Mucosa of descending colon (tissue), 3 donors: ENCODE measurements around the gene LSP1. TPM values are rescaled to one million over a fixed set of nuclear protein-coding genes. Genes with fewer than 3 reads are reported as not detected.
A peak's percentile ranks its signal among the peaks of the same experiment; 100 is the strongest.

Experiments used
- ATAC-seq: fragments of 200-7000 bp; cut with Tn5 transposase; one replicate; pipeline ENCODE4 v1.9.1; 2020; ENCODE audit warnings: mild to moderate bottlenecking, moderate library complexity
- DNase-seq, 3 donors: peaks; one replicate each; pipeline ENCODE4 v3.0.0-alpha.2; 2020
- H3K36me3 ChIP-seq: fragments of 200-600 bp; one replicate; pipeline ENCODE4 v1.8.0; 2021; ENCODE audit warnings: low read depth, mild to moderate bottlenecking
- H3K4me1 ChIP-seq: fragments of 200-600 bp; one replicate; pipeline ENCODE4 v1.8.0; 2021; ENCODE audit warnings: low read depth, mild to moderate bottlenecking
- H3K4me3 ChIP-seq: fragments of 200-600 bp; one replicate; pipeline ENCODE4 v1.8.0; 2021; ENCODE audit warnings: mild to moderate bottlenecking
- H3K9me3 ChIP-seq: fragments of 200-600 bp; one replicate; pipeline ENCODE4 v1.8.0; 2021; ENCODE audit warnings: mild to moderate bottlenecking
- intact Hi-C, 2 donors: fragments of 100-400 bp; cut with DNase I in 1 of 2; cut with micrococcal nuclease in 1 of 2; formaldehyde crosslinking; loops; one replicate each; pipeline versions ENCODE4 v1.11.0 to v1.11.1; 2022; cut with DNase I, micrococcal nuclease
- total RNA-seq, 3 donors: library from RNA; stranded (reverse); fragmentation: NEBNext Ultra II Directional in 2 of 3; extraction: Animal tissue kit (Norgen Biotek cat#: 25700) in 2 of 3; gene quantifications; one replicate each; pipeline versions ENCODE4 v1.2.1 to v1.2.4, GENCODE V29; 2021 to 2023
- TF ChIP-seq, protein P1 (sequence below): fragments of 200-600 bp; IDR thresholded peaks from one replicate; pipeline ENCODE4 v1.8.0; 2022; ENCODE audit warnings: antibody characterized with exemption, mild to moderate bottlenecking
- donor health status: DM: no; HTN: no; CAD: no; lungs with moderate emphysema.
- donor health status: DM: no; HTN: no; CAD: no.
- donor health status: DM: no; HTN: yes; CAD: no.

The LSP1 gene
- total RNA-seq, 3 donors from 2014 or later: 18.5 to 32.2 (median 23.6) TPM

DNA sequence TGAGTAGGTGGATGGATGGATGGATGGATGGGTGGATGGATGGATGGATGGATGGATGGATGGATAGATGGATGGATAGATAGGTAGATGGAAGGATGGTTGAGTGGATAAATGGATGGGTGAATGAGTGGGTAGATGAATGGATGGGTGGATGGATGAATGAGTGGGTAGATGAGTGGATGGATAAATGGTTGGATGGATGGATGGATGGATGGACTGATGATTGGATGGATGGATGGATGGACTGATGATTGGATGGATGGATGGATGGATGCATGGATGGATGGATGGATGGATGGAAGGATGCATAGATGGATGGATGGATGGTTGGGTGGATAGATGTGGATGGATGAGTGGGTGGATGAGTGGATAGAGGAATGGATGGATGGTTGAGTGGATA, 31.3 kb upstream of the LSP1 start:
- TF ChIP-seq, protein P1, sequence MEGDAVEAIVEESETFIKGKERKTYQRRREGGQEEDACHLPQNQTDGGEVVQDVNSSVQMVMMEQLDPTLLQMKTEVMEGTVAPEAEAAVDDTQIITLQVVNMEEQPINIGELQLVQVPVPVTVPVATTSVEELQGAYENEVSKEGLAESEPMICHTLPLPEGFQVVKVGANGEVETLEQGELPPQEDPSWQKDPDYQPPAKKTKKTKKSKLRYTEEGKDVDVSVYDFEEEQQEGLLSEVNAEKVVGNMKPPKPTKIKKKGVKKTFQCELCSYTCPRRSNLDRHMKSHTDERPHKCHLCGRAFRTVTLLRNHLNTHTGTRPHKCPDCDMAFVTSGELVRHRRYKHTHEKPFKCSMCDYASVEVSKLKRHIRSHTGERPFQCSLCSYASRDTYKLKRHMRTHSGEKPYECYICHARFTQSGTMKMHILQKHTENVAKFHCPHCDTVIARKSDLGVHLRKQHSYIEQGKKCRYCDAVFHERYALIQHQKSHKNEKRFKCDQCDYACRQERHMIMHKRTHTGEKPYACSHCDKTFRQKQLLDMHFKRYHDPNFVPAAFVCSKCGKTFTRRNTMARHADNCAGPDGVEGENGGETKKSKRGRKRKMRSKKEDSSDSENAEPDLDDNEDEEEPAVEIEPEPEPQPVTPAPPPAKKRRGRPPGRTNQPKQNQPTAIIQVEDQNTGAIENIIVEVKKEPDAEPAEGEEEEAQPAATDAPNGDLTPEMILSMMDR: no peak
- Histone ChIP-seq H3K9me3 (peaks cover 3% of the 10 kb centered on the region), H3K4me3 (no peak overlapping the region), H3K36me3 (no peaks in the 10 kb centered on the region), H3K4me1 (no peaks in the 10 kb centered on the region)
- no peak for DNase-seq
- intact Hi-C loops: no loop called here
- no peak for ATAC-seq

- Histone ChIP-seq H3K9me3 (peaks cover 3% of the 10 kb centered on the region), H3K4me3 (no peak overlapping the region), H3K36me3 (no peaks in the 10 kb centered on the region), H3K4me1 (no peaks in the 10 kb centered on the region)
- ATAC-seq: no peak
- no peak for DNase-seq
- TF ChIP-seq, protein P1: no peak
- intact Hi-C loops: no loop called here
Measured at GRCh38 chr11:1822648-1823375, 30.1 kb upstream of the LSP1 start.

DNA sequence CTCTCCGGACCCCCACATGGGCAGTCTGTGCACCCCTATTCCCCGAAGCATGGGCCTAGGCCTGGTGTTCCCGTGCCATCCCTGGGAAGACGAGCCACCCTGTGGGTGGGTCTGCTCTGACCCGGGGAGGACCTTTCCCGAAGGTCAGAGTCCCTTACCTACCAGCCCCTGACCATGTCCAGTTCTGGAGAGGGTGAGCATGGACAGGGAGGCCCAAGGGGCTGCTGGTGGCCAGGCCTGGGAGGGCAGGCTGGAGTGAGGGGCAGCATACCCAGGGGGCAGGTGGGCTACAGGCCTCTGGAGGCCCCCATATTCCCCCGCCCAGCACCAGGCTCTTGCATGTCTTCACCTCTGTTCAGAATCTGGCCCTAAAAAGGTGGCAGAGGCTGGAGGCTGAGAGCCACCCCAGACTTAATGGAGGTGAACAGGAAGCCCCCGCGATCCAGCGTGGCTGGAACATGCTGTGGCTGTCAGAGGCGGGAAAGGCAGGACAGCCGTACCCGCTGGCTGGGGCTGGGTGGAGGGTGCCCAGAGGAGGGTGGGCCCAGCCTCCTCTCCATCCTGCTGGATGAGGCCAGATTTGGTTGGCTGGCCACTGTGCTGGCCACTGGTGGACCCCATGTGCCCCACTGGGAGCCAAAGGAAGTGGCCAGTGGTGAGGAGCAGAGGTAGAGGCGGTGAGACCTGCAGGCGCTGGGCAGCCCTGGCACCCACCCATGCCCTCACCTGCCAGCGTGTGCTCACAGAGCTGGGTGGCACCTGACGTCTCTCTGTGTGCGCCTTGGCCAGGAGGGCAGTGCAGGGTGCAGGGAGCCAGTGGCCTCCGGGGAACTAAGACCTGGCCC, 29.3 kb upstream of the LSP1 start:
- TF ChIP-seq, protein P1: no peak
- no peak for ATAC-seq
- Histone ChIP-seq H3K9me3 (peaks cover 3% of the 10 kb centered on the region), H3K4me3 (no peak overlapping the region), H3K4me1 (no peaks in the 10 kb centered on the region), H3K36me3 (no peaks in the 10 kb centered on the region)
- intact Hi-C loops: no loop called here
- no peak for DNase-seq

GRCh38 chr11:1824221-1825038, 28.5 kb upstream of the LSP1 start:
- Histone ChIP-seq H3K36me3 (no peaks in the 10 kb centered on the region), H3K4me1 (no peaks in the 10 kb centered on the region), H3K9me3 (no peaks in the 10 kb centered on the region), H3K4me3 (no peak overlapping the region)
- ATAC-seq (no peak), DNase-seq (no peak)
- TF ChIP-seq, protein P1: no peak
- intact Hi-C loops: loop anchor here in 1 of 2 donors (5.0 kb wide), 1 partner anchor 132 kb away; no protein-coding TSS in a partner anchor

DNA sequence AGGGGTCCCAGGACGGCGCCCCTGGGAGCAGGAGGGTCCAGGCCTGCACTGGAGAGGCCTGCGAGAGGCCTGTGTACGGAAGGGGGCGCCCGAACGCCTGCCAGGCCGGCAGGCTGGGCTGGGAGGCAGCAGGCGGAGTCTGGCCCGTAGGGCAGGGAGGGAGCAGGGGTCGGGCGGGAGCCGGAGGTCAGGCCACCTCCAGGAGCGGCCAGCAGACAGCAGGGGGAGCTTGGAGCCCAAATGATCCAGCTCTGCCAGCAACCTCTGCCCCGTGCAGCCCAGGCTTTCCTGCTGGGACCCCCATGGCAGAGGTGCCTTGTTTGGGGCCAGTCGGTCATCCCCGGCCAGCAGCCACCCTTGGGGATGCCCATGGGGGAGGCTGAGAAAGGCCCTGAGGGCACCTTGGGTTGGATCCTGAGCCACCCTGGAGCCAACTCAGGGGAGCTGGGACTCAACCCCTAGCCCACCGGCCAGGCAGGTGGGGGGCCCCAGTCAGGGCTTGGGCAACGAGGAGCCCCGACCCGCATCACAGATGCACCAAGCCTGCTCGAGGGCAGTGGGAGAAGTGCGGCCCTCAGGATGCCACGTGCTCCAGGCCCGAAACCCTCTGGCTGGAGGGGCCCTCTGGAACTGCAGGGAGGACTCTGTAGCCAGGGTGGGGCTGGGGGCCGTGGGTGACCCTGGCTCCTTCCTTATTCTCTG, 27.7 kb upstream of the LSP1 start:
- Histone ChIP-seq H3K9me3 (no peaks in the 10 kb centered on the region), H3K36me3 (no peaks in the 10 kb centered on the region), H3K4me3 (no peak overlapping the region), H3K4me1 (peaks cover 4% of the 10 kb centered on the region)
- peak; percentile 72 for ATAC-seq
- intact Hi-C loops: loop anchor here in 1 of 2 donors (5.0 kb wide), 1 partner anchor 133 kb away; no protein-coding TSS in a partner anchor
- TF ChIP-seq, protein P1: peak; percentile 48
- peak in 2 of 3 donors; percentile 66 to 77 for DNase-seq
